Gastrocnemius medialis (tissue), 4 donors: ENCODE data around the gene BCCIP.

Experiments used
- POLR2A ChIP-seq, 2 donors: fragments of 450-650 bp; IDR thresholded peaks; one replicate each; pipeline ENCODE4 v1.6.1; 2017; ENCODE audit warnings: antibody characterized with exemption in 2 of 2, mild to moderate bottlenecking in 2 of 2, moderate library complexity in 2 of 2
- TF ChIP-seq, protein P1 (sequence below), 5 experiments: fragments of 450-650 bp in 3 of 5; fragments of 200-600 bp in 2 of 5; sonication (generic) in 2 of 5; IDR thresholded peaks in 4 of 5; conservative IDR thresholded peaks in 1 of 5; 1 replicate in 4 of 5; 2 replicates in 1 of 5; pipeline ENCODE4 v1.5.1; 2016 to 2019; ENCODE audit warnings: antibody characterized with exemption in 5 of 5, mild to moderate bottlenecking in 3 of 5, moderate library complexity in 3 of 5

DNA sequence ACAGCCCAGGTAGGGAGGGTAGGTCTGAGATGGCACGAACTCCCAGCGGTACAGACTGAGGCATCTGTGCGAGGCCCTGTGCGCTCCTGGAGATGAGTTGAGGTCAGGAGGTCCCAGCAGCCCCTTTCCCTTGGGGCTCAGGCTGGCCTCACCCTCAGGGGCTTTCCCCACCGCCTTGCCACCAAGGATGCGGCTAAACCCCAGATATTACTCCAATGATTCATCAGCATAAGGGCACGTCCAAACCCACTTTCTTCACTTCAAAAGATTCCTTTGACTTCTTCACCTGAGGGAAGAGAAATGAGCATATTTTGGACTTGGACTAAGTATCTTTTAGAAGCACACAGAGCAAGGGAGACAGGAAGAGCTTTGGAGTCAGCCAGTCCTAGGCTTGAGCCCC, 20.6 kb upstream of the BCCIP start:
- TF ChIP-seq, protein P1, sequence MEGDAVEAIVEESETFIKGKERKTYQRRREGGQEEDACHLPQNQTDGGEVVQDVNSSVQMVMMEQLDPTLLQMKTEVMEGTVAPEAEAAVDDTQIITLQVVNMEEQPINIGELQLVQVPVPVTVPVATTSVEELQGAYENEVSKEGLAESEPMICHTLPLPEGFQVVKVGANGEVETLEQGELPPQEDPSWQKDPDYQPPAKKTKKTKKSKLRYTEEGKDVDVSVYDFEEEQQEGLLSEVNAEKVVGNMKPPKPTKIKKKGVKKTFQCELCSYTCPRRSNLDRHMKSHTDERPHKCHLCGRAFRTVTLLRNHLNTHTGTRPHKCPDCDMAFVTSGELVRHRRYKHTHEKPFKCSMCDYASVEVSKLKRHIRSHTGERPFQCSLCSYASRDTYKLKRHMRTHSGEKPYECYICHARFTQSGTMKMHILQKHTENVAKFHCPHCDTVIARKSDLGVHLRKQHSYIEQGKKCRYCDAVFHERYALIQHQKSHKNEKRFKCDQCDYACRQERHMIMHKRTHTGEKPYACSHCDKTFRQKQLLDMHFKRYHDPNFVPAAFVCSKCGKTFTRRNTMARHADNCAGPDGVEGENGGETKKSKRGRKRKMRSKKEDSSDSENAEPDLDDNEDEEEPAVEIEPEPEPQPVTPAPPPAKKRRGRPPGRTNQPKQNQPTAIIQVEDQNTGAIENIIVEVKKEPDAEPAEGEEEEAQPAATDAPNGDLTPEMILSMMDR (IDR thresholded peaks at IDR 0.05 in 4 of 5, conservative IDR thresholded peaks at IDR 0.05 in 1 of 5), result no peak
- no peak for TF ChIP-seq POLR2A (IDR thresholded peaks at IDR 0.05)
